Upper lobe of left lung (tissue), 6 donors: ENCODE measurements around the gene CRTC3. TPM values are rescaled to one million over a fixed set of nuclear protein-coding genes. Genes with fewer than 3 reads are reported as not detected.

Source experiments
- ATAC-seq, 2 donors: fragments of 200-7000 bp; cut with Tn5 transposase; one replicate each; pipeline ENCODE4 v1.9.1; 2022; ENCODE audit warnings: mild to moderate bottlenecking in 2 of 2, moderate library complexity in 2 of 2; ENCODE audit not compliant: low FRiP score in 2 of 2
- DNase-seq, 2 donors: peaks; one replicate each; pipeline ENCODE4 v3.0.0-alpha.2; 2019 to 2020
- H3K27ac ChIP-seq, 4 donors: fragments of 200-600 bp; sonication (generic); one replicate each; pipeline ENCODE4 v1.5.1; 2016 to 2019
- H3K27me3 ChIP-seq, 4 donors: fragments of 200-600 bp; sonication (generic); one replicate each; pipeline ENCODE4 v1.5.1; 2017 to 2019
- H3K36me3 ChIP-seq, 4 donors: fragments of 200-600 bp; sonication (generic); one replicate each; pipeline ENCODE4 v1.5.1; 2016 to 2019
- H3K4me1 ChIP-seq, 4 donors: fragments of 200-600 bp; sonication (generic); one replicate each; pipeline ENCODE4 v1.5.1; 2018 to 2019
- H3K4me3 ChIP-seq, 4 donors: fragments of 200-600 bp; sonication (generic); one replicate each; pipeline ENCODE4 v1.5.1; 2017 to 2019; ENCODE audit warnings: mild to moderate bottlenecking in 2 of 4, moderate library complexity in 1 of 4
- H3K9me3 ChIP-seq, 4 donors: fragments of 200-600 bp; sonication (generic); one replicate each; pipeline ENCODE4 v1.5.1; 2018 to 2019
- EP300 ChIP-seq, 4 donors: sonication (generic); formaldehyde crosslinking; IDR thresholded peaks; one replicate each; pipeline ENCODE4 v1.5.1; 2017; ENCODE audit warnings: antibody characterized with exemption in 4 of 4, control low read depth in 2 of 4
- POLR2A ChIP-seq, 4 donors: fragments of 450-650 bp; IDR thresholded peaks; one replicate each; pipeline ENCODE4 v1.5.1; 2016 to 2017; ENCODE audit warnings: antibody characterized with exemption in 4 of 4, mild to moderate bottlenecking in 2 of 4
- POLR2AphosphoS5 ChIP-seq, 2 donors: sonication (generic); formaldehyde crosslinking; IDR thresholded peaks; one replicate each; pipeline ENCODE4 v1.5.1; 2017; ENCODE audit warnings: antibody characterized with exemption in 2 of 2
- WGBS, 2 donors: methylation state at CpG; one replicate each; pipeline ENCODE4 v1.1.5; 2017 to 2018; 5-methylcytosine and 5-hydroxymethylcytosine counted together
- total RNA-seq, 6 donors: library from RNA; depleted of rRNA in 4 of 6; stranded (reverse); fragments of >200 nt in 4 of 6; gene quantifications; one replicate each; pipeline versions ENCODE4 v1.1.0 to v1.2.1, GENCODE V29; 2016 to 2021
- TF ChIP-seq, protein P1 (sequence below), 6 experiments: fragments of 450-650 bp in 4 of 6; fragments of 200-600 bp in 2 of 6; sonication (generic) in 2 of 6; IDR thresholded peaks; one replicate each; pipeline ENCODE4 v1.5.1; 2016 to 2019; ENCODE audit warnings: antibody characterized with exemption in 6 of 6
- donor health status: DM: no; HTN: no; CAD: no; lungs with moderate emphysema.
- donor health status: DM: no; HTN: yes; CAD: no; lungs with severe emphysema.

Gene CRTC3
- total RNA-seq, 6 donors from 2014 or later: 30.9 to 42.7 (median 35.1) TPM

- no peaks in the 10 kb centered on the region for H3K36me3 ChIP-seq
- ATAC-seq (no peak), DNase-seq (no peak)
- no peak overlapping the region for H3K4me3 ChIP-seq
- no peaks in the 10 kb centered on the region for H3K27me3 ChIP-seq
- no peak overlapping the region for H3K27ac ChIP-seq
- TF ChIP-seq EP300 (IDR thresholded peaks at IDR 0.05) (no peak), POLR2A (IDR thresholded peaks at IDR 0.05) (no peak), POLR2AphosphoS5 (IDR thresholded peaks at IDR 0.05) (no peak)
- TF ChIP-seq, protein P1, sequence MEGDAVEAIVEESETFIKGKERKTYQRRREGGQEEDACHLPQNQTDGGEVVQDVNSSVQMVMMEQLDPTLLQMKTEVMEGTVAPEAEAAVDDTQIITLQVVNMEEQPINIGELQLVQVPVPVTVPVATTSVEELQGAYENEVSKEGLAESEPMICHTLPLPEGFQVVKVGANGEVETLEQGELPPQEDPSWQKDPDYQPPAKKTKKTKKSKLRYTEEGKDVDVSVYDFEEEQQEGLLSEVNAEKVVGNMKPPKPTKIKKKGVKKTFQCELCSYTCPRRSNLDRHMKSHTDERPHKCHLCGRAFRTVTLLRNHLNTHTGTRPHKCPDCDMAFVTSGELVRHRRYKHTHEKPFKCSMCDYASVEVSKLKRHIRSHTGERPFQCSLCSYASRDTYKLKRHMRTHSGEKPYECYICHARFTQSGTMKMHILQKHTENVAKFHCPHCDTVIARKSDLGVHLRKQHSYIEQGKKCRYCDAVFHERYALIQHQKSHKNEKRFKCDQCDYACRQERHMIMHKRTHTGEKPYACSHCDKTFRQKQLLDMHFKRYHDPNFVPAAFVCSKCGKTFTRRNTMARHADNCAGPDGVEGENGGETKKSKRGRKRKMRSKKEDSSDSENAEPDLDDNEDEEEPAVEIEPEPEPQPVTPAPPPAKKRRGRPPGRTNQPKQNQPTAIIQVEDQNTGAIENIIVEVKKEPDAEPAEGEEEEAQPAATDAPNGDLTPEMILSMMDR (IDR thresholded peaks at IDR 0.05): no peak
- 46 to 77% methylated on average over 2 of the region's 2 CpGs for WGBS, 2 donors
- no peaks in the 10 kb centered on the region for H3K9me3 ChIP-seq
- H3K4me1 ChIP-seq: peaks cover 6 to 30% (median 19%) of the 10 kb centered on the region in 4 donors
These were observed 52.8 kb downstream of the CRTC3 start for GRCh38 chr15:90582553-90582952.

- Histone ChIP-seq H3K27ac (peak overlapping the region in 1 of 4 donors; percentile 22), H3K4me3 (no peak overlapping the region), H3K27me3 (no peaks in the 10 kb centered on the region), H3K36me3 (no peaks in the 10 kb centered on the region), H3K4me1 (peaks cover 6 to 30% (median 19%) of the 10 kb centered on the region in 4 donors), H3K9me3 (no peaks in the 10 kb centered on the region)
- DNase-seq: no peak
- TF ChIP-seq POLR2A (IDR thresholded peaks at IDR 0.05) (no peak), EP300 (IDR thresholded peaks at IDR 0.05) (no peak), POLR2AphosphoS5 (IDR thresholded peaks at IDR 0.05) (no peak)
- TF ChIP-seq, protein P1 (IDR thresholded peaks at IDR 0.05): no peak
- WGBS, 2 donors: 58 to 61% methylated on average over 5 of the region's 5 CpGs
- ATAC-seq: no peak
These were observed 53.9 kb downstream of the CRTC3 start for GRCh38 chr15:90583471-90584252.

DNA sequence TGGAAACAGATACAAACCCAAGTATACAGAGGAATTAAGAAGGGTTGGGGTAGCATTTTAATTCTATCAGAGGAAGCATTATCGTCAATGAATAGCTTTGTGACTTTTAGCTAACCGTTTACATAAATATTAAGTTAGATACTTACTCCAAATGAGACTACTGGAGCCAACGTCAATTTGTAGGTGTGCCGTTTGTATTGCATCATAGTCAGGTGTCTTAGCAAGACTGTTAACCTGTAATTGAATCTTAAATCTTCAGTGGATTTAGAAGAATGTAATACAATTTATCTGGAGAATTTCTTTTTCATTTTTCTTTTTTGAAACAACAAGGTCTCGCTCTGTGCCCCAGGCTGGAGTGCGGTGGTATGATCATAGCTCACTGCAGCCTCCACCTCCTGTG lies 55.1 kb downstream of the CRTC3 start:
- no peak overlapping the region for H3K4me3 ChIP-seq
- peaks cover 4 to 29% (median 14%) of the 10 kb centered on the region in 4 donors for H3K4me1 ChIP-seq
- no peak overlapping the region for H3K27ac ChIP-seq
- H3K9me3 ChIP-seq: no peaks in the 10 kb centered on the region
- no peaks in the 10 kb centered on the region for H3K27me3 ChIP-seq
- H3K36me3 ChIP-seq: no peaks in the 10 kb centered on the region
- TF ChIP-seq, protein P1 (IDR thresholded peaks at IDR 0.05): no peak
- no peak for TF ChIP-seq POLR2AphosphoS5 (IDR thresholded peaks at IDR 0.05)
- ATAC-seq: no peak
- 75 to 84% methylated on average over 6 of the region's 6 CpGs for WGBS, 2 donors
- DNase-seq: no peak

DNA sequence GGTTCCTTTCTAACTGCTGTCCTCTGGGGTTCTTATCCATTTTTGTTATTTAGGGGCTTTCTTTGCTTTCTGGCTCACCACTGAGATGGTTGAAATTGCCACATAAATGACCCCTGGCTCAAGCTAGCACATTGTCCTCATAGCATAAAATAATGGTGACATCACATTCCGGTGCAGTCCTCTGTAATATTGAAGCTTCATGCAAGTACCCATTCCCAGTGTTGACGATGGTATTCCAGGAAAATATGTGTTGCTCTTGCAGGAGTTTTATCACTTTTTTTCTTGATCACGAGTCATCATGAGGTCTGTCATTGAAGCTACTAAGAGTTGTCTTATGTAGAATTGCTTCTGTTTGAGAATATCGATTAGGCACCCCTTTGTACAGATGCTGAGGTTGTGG lies 56.1 kb downstream of the CRTC3 start:
- peaks cover 7 to 29% (median 14%) of the 10 kb centered on the region in 4 donors for H3K4me1 ChIP-seq
- H3K27ac ChIP-seq: no peak overlapping the region
- ATAC-seq (peak in 1 of 2 donors; percentile 62), DNase-seq (no peak)
- no peak overlapping the region for H3K4me3 ChIP-seq
- WGBS, 2 donors: 82 to 90% methylated on average over 4 of the region's 4 CpGs
- no peaks in the 10 kb centered on the region for H3K9me3 ChIP-seq
- H3K27me3 ChIP-seq: no peaks in the 10 kb centered on the region
- TF ChIP-seq, protein P1 (IDR thresholded peaks at IDR 0.05): no peak
- TF ChIP-seq EP300 (IDR thresholded peaks at IDR 0.05): no peak
- TF ChIP-seq POLR2AphosphoS5 (IDR thresholded peaks at IDR 0.05): no peak
- no peak for TF ChIP-seq POLR2A (IDR thresholded peaks at IDR 0.05)
- H3K36me3 ChIP-seq: no peaks in the 10 kb centered on the region

DNA sequence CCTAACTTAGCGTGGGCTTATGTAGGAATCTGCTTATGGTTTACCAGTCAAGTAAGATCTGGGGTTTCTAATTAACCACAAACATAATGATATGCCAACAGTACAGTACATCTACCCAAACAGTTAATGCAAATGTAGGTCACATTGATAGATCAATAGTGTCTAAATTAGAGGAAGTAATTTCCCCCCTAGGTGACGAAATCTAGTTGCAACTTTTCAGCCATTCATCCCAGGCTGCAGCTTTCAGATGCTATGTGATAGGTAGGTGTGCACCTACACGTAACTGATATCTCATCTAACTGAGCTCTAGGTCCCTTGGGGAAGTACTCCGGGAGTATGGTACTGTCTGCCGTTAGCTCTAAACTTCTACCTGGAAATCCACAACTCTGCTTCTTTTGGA lies 57.2 kb downstream of the CRTC3 start:
- H3K4me1 ChIP-seq: peaks cover 8 to 25% (median 12%) of the 10 kb centered on the region in 4 donors
- WGBS, 2 donors: 89 to 93% methylated on average over 5 of the region's 5 CpGs
- no peak overlapping the region for H3K27ac ChIP-seq
- H3K9me3 ChIP-seq: no peaks in the 10 kb centered on the region
- no peak for DNase-seq
- ATAC-seq: no peak
- TF ChIP-seq, protein P1 (IDR thresholded peaks at IDR 0.05): no peak
- TF ChIP-seq POLR2A (IDR thresholded peaks at IDR 0.05): no peak
- no peaks in the 10 kb centered on the region for H3K27me3 ChIP-seq
- no peaks in the 10 kb centered on the region for H3K36me3 ChIP-seq
- no peak overlapping the region for H3K4me3 ChIP-seq
